Measurements from ENCODE around the gene ACTR5. TPM values are rescaled to one million over a fixed set of nuclear protein-coding genes. Genes with fewer than 3 reads are reported as not detected.

Gene ACTR5
- total and polyA plus RNA-seq, 2 of the 13 experiments (the other 11 are each of a cell fraction or from before 2014, with no cell fraction given) = 19.5 to 20.5 TPM

GRCh38 chr20:38730167-38730988 is 17.9 kb upstream of the ACTR5 start (continued):
- no peak for TF ChIP-seq ZNF34 (CRISPR knock-in tag; IDR thresholded peaks at IDR 0.05; ENCODE audit: borderline replicate concordance)
- 0 out of 2 replicates have a peak, but pooled peaks have one; percentile 12 for TF ChIP-seq SALL1 (CRISPR knock-in tag; IDR thresholded peaks at IDR 0.05)
- TF ChIP-seq, protein P1, sequence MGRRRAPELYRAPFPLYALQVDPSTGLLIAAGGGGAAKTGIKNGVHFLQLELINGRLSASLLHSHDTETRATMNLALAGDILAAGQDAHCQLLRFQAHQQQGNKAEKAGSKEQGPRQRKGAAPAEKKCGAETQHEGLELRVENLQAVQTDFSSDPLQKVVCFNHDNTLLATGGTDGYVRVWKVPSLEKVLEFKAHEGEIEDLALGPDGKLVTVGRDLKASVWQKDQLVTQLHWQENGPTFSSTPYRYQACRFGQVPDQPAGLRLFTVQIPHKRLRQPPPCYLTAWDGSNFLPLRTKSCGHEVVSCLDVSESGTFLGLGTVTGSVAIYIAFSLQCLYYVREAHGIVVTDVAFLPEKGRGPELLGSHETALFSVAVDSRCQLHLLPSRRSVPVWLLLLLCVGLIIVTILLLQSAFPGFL (CRISPR knock-in tag; IDR thresholded peaks at IDR 0.05) = no peak
- 0 out of 2 replicates have a peak, but pooled peaks have one; percentile 4 for TF ChIP-seq ZNF598 (CRISPR knock-in tag; IDR thresholded peaks at IDR 0.05; ENCODE audit: borderline replicate concordance)
- no peak for TF ChIP-seq SRSF4 (IDR thresholded peaks at IDR 0.05; ENCODE audit: low read depth, low read length, poor library complexity, severe bottlenecking)
- TF ChIP-seq NRL (CRISPR knock-in tag; IDR thresholded peaks at IDR 0.05; ENCODE audit: borderline replicate concordance) = no peak
- no peak for TF ChIP-seq ZNF292 (CRISPR knock-in tag; IDR thresholded peaks at IDR 0.05; ENCODE audit: borderline replicate concordance, low read depth)
- TF ChIP-seq CENPT (CRISPR knock-in tag; IDR thresholded peaks at IDR 0.05; ENCODE audit: low read depth) = 0 out of 2 replicates have a peak, but pooled peaks have one; percentile 25
- TF ChIP-seq ZBTB34 (CRISPR knock-in tag; IDR thresholded peaks at IDR 0.05) = no peak
- TF ChIP-seq ZNF230 (CRISPR knock-in tag; IDR thresholded peaks at IDR 0.05) = 0 out of 2 replicates have a peak, but pooled peaks have one; percentile 27
- no peak; the same call in 1 of the 2 replicates for TF ChIP-seq ZNF225 (CRISPR knock-in tag; IDR thresholded peaks at IDR 0.05)
- TF ChIP-seq PAWR (CRISPR knock-in tag; IDR thresholded peaks at IDR 0.05; ENCODE audit: borderline replicate concordance) = 0 out of 2 replicates have a peak, but pooled peaks have one; percentile 46
- TF ChIP-seq ZNF431 (CRISPR knock-in tag; IDR thresholded peaks at IDR 0.05; ENCODE audit: borderline replicate concordance, low read depth) = 0 out of 2 replicates have a peak, but pooled peaks have one; percentile 21
- TF ChIP-seq ATF7 (IDR thresholded peaks at IDR 0.05) = no peak
- 0 out of 2 replicates have a peak, but pooled peaks have one; percentile 46 for TF ChIP-seq ATF7 (CRISPR knock-in tag; IDR thresholded peaks at IDR 0.05)
- no peak for TF ChIP-seq MTF1 (CRISPR knock-in tag; IDR thresholded peaks at IDR 0.05)
- TF ChIP-seq BORCS8-MEF2B (CRISPR knock-in tag; IDR thresholded peaks at IDR 0.05) = no peak
- TF ChIP-seq, protein P2, sequence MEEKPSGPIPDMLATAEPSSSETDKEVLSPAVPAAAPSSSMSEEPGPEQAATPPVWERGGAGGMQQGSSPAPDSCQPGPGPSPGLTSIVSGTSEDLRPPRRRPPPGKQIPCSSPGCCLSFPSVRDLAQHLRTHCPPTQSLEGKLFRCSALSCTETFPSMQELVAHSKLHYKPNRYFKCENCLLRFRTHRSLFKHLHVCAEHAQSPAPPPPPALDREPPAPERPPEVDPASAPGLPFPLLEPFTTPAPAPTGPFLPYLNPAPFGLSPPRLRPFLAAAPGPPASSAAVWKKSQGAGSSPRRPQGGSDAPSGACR (CRISPR knock-in tag; IDR thresholded peaks at IDR 0.05) = no peak
- no peak for TF ChIP-seq ZNF678 (CRISPR knock-in tag; IDR thresholded peaks at IDR 0.05)
- no peak for TF ChIP-seq CCDC6 (CRISPR knock-in tag; IDR thresholded peaks at IDR 0.05)
- TF ChIP-seq ZBTB38 (CRISPR knock-in tag; IDR thresholded peaks at IDR 0.05) = peak; percentile 1; the same call in 1 of the 2 replicates
- TF ChIP-seq SMC3 (IDR thresholded peaks at IDR 0.05; ENCODE audit: low read length) = no peak
- 0 out of 2 replicates have a peak, but pooled peaks have one; percentile 26 for TF ChIP-seq ZNF639 (CRISPR knock-in tag; conservative IDR thresholded peaks at IDR 0.05)
- TF ChIP-seq RAD21 (CRISPR knock-in tag; IDR thresholded peaks at IDR 0.05) = 0 out of 2 replicates have a peak, but pooled peaks have one; percentile 19
- 0 out of 2 replicates have a peak, but pooled peaks have one; percentile 10 for TF ChIP-seq RXRA (CRISPR knock-in tag; IDR thresholded peaks at IDR 0.05)
- no peak for TF ChIP-seq RORA (CRISPR knock-in tag; IDR thresholded peaks at IDR 0.05)
